ENCODE measurements around the gene TRIM8. TPM values are rescaled to one million over a fixed set of nuclear protein-coding genes. Genes with fewer than 3 reads are reported as not detected.

TRIM8 gene
- total RNA-seq, 1 experiment from 2014 or later, result 37.0 TPM

DNA sequence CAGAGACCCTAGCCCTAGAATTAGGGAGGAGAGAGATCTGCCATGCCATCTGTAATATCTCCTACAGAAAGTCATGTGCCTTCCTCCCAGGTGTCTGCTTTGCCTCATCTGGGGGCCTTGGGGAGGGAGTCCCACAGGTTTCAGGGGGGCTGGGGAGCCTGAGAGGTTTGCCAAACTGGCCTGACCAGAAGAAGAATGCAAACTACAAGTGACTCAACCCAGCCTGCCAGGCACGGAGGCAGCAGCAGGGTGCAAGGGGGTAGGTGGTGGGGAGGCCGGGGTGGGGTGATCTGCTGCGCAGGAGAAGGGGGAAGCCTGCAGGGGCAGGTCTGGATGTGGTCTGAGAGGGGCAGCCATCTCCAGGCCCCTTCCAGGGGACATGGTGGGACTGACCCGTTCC lies 9.6 kb upstream of the TRIM8 start:
- H3K27ac Mint-ChIP-seq, result peak overlapping the region in 1 of 3 experiments; percentile 85; a peak in 1 of 7 replicates
- H3K4me3 Mint-ChIP-seq, result no peak overlapping the region; a peak in 1 of 5 replicates
- no peak overlapping the region for H3K9ac ChIP-seq (ENCODE audit: extremely low read depth, insufficient read length, low read length)

More for the DNA sequence above, 9.6 kb upstream of the TRIM8 start:
- no peak overlapping the region for H3K18ac ChIP-seq (ENCODE audit: insufficient read length, low read depth, low read length)
- peaks cover 0 to 4% (median 0%) of the 10 kb centered on the region in 3 experiments; a peak in 4 of 7 replicates for H3K36me3 Mint-ChIP-seq (ENCODE audit: insufficient read depth in 1 of 3, low read depth in 3 of 3)
- H4K5ac ChIP-seq (ENCODE audit: insufficient read length, low read depth, low read length), result no peak overlapping the region
- H2BK12ac ChIP-seq (ENCODE audit: insufficient read length, low read depth, low read length), result no peak overlapping the region
- no peak overlapping the region for H2BK20ac ChIP-seq (ENCODE audit: low read depth, low read length, poor library complexity, severe bottlenecking)
- H3K4ac ChIP-seq (ENCODE audit: low read depth, low read length), result no peak overlapping the region
- H3K27me3 ChIP-seq (ENCODE audit: insufficient read depth, low read length), result no peaks in the 10 kb centered on the region
- no peaks in the 10 kb centered on the region for H4K20me1 ChIP-seq (ENCODE audit: control insufficient read depth, insufficient read depth, insufficient read length)
- H3K27ac ChIP-seq (ENCODE audit: insufficient read length, low read depth, low read length), result no peak overlapping the region
- no peak overlapping the region for H2BK120ac ChIP-seq (ENCODE audit: low read depth, low read length, poor library complexity, severe bottlenecking)
- H3T11ph ChIP-seq (ENCODE audit: low read length), result no peak overlapping the region
- no peak overlapping the region for H3K4me2 ChIP-seq (ENCODE audit: insufficient read depth, insufficient read length, low read length)
- H3K4me1 ChIP-seq (ENCODE audit: insufficient read depth, low read length), result peaks cover 10% of the 10 kb centered on the region
- peaks cover 44 to 48% of the 10 kb centered on the region in 2 experiments for H3K4me1 Mint-ChIP-seq
- H3K9me3 Mint-ChIP-seq, result peaks cover 0 to 2% of the 10 kb centered on the region in 2 experiments; a peak in 1 of 5 replicates
- H3K27me3 Mint-ChIP-seq (ENCODE audit: low read depth), result peaks cover 4% of the 10 kb centered on the region; the same call in 1 of the 2 replicates
- H3K23me2 ChIP-seq (ENCODE audit: insufficient read length, low read depth, low read length, poor library complexity, severe bottlenecking), result no peaks in the 10 kb centered on the region
- no peak overlapping the region for H2BK15ac ChIP-seq (ENCODE audit: low read depth, low read length)
- no peak overlapping the region for H3K56ac ChIP-seq (ENCODE audit: insufficient read length, low read depth, low read length)
- WGBS (ENCODE audit: extremely low coverage, insufficient read length, low lambda C conversion rate), result no CpG with 5 or more reads among the region's 4 CpGs
- H3K9me3 ChIP-seq (ENCODE audit: control insufficient read depth, low read depth, low read length), result no peaks in the 10 kb centered on the region
- H3K14ac ChIP-seq (ENCODE audit: insufficient read depth, low read length), result peak overlapping the region; percentile 50
- TF ChIP-seq CTCF (conservative IDR thresholded peaks at IDR 0.05), result no peak
- no peak overlapping the region for H2AFZ ChIP-seq (ENCODE audit: low read length)
- H3K23ac ChIP-seq (ENCODE audit: insufficient read length, low read depth, low read length), result no peak overlapping the region
- no peak overlapping the region for H4K91ac ChIP-seq (ENCODE audit: insufficient read length, low read depth, low read length)
- no peak overlapping the region for H4K8ac ChIP-seq (replicated peaks; ENCODE audit: insufficient read length, low read depth, low read length)
- DNase-seq, result no peak
- no peak overlapping the region for H2AK5ac ChIP-seq (ENCODE audit: insufficient read length, low read length)
- no peak overlapping the region for H2BK5ac ChIP-seq (ENCODE audit: insufficient read length, low read length)
- H3K79me2 ChIP-seq (ENCODE audit: insufficient read depth, low read length), result no peaks in the 10 kb centered on the region
- H3K79me1 ChIP-seq (ENCODE audit: insufficient read depth, low read depth, low read length, poor library complexity, severe bottlenecking), result no peaks in the 10 kb centered on the region

Data from H9 (cell line).